ENCODE data around the gene ZRANB3.
"Not testable (repeated sequence)": the region's sequence is repeated elsewhere in the genome, so short reads cannot be mapped to it uniquely, and the experiment has no call there.

Gene ZRANB3

DNA sequence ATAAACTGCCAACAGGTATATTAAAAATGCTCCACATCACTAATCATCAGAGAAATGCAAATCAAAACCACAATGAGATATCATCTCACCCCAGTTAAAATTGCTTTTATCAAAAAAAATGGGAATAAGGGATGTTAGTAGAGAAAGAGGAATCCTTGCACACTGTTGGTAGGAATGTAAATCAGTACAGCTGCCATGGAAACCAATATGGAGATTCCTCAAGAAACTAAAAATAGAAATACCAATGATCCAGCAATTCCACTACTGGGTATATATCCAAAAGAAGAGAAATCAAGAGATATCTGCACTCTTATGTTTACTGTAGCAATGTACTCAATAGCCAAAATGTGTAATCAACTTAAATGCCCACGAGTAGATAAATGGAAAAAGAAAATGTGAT, 40.6 kb downstream of the ZRANB3 start:
- DNase-seq (ENCODE audit: low read depth in 1 of 2, low spot score in 1 of 2) = no peak

DNA sequence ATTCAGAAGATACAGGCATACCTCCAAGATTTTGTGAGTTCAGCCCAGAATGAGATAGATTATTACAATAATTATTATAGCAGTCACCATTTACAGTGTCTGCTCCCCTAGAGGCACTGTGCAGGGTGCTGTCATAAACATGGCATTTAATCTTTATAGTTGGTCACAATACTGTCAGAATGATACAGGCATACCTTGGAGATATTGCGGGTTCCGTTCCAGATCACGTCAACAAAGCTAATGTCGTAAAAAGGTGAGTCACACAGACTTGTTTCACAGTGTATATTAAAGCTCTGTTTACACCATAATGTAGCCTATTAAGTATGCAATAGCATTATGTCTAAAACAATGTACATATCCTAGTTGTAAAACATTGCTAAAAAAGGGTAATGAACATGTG, 45.6 kb downstream of the ZRANB3 start:
- DNase-seq (ENCODE audit: low read depth in 1 of 2, low spot score in 1 of 2) = no peak

DNA sequence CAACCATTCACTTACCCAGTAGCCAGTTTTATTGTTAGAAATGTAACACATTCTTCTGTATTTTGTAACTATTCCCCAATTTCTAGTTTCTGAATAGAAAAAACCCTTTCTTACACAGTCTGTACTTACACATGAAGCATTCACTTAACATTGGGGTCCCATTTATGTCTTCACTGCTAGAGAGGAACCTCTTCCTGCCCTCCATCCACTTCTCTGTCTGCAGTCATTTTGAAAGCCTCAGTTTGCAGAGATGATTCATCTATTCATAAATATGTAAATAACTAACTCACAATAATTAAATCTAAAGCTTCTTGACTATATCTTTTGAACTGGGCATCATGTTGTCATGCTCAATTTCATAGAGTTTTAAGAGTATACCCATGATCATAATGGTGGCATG, 55.9 kb downstream of the ZRANB3 start:
- no peak for DNase-seq (ENCODE audit: low read depth in 1 of 2, low spot score in 1 of 2)

DNA sequence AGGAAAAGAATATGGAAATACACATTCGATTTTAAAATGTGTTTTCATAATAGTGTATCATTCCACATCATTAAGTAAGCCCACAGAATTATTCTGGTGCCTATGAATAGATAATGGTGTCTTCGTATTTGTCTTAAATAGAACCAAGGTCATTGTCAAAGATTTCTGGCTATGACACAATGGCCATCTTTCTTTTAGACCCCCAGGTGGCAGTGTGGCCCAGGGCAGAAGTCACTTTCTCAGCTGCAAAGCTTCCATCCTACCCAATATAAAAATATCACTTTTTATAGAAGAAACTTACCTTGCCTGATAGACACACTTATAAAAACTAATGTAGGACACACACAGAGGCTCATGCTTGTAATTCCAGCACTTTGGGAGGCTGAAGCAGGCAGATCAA, 57.5 kb downstream of the ZRANB3 start:
- no peak for DNase-seq (ENCODE audit: low read depth in 1 of 2, low spot score in 1 of 2)

DNA sequence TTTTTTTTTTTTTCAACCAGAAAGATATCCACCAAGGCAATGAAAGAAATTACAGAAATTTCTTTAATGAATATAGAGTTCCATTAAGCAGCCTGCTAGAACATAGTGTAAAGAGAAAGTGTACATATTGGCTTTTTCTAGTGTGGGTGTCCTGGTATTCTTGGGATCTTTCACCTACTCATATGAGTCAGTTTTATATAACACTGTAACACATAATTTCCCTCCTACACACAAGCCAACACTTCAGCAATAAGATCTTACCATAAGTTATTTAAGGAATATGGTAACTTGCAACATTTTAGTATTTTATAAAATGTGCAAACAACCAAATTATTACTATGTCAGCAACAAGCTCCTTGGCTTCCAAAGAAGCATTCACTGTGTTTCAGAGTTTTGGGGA, 59.9 kb downstream of the ZRANB3 start:
- DNase-seq (ENCODE audit: low read depth in 1 of 2, low spot score in 1 of 2) = no peak

DNA sequence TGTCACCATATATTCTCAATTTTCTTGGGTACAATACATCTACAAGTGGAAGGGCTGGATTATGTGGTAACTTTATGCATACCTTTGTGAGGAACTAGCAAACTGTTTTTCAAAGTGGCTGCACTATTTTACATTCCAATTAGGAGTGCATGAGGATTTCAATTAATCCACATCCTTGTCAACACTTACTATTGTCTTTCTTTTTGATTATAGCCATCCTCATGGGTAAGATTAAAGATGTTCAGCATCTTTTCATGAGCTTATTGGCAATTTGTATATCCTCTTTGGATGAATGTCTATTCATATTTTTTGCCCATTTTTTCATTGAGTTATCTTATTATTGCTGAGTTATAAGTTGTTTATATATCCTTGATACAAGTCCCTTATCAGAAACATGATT, 73.7 kb downstream of the ZRANB3 start:
- no peak for DNase-seq (ENCODE audit: low read depth in 1 of 2, low spot score in 1 of 2)

DNA sequence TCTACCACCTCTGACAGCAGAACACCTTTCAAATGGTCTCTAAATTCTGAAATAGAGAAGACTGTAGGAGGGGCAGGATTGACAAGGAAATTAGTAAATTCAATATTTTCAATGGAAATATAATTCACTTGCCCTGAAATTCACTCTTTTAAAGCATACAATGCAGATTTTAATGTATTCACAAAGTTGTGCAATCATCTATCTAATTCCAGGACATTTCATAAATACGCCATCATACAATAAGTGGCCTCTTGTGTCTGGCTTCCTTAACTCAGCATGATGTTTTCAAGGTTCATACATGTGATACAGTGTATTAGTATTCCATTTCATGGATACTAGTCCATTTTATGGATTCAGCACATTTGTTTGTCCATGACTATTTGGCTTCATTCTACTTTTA, 74.2 kb downstream of the ZRANB3 start:
- no peak for DNase-seq (ENCODE audit: low read depth in 1 of 2, low spot score in 1 of 2)

DNA sequence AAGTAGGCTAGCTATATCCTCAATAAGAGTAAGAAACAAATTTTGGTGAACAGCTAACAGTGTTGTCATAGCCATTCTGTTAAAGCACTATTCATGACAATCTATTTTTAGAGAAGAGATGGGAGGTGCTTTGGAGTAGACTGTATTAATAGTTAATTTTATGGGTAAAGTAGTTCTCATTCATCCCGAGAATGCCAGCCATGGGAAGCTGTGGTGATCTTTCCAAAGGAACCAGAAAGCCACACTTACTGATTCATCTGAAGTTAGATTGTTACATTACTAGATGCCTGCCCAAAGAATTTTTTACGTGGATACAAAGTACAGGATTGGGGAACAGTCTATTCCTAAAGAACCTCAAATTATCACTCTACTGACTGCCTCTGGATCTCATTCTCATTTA, 74.6 kb downstream of the ZRANB3 start:
- DNase-seq (ENCODE audit: low read depth in 1 of 2, low spot score in 1 of 2) = no peak

DNA sequence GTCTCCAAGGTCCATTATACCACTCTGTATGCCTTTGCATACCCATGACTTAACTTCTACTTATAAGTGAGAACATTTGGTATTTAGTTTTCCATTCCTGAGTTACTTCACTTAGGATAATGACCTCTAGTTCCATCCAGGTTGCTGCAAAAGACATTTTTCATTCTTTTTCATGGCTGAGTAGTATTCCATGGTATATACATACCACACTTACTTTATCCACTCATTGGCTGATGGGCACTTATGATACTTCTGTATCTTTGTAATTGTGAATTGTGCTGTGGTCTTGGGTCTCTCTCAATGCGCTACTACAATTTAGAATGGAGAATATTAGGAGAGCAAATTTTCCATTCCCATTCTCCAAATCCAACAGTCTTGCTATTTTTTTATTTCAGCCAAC, 76.4 kb downstream of the ZRANB3 start:
- DNase-seq (ENCODE audit: low read depth in 1 of 2, low spot score in 1 of 2) = no peak

DNA sequence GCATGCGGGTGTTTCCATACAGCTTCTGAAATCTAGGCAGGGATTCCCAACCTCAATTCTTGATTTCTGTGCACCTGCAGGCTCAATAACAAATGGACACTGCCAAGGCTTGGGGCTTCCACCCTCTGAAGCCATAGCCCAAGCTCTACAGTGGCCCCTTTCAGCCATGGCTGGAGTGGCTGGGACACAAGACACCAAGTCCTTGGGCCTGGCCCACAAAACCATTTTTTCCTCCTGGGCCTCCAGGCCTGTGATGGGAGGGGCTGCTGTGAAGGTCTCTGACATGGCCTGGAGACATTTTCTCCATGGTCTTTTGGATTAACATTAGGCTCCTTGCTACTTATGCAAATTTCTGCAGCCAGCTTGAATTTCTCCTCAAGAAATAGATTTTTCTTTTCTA, 78.0 kb downstream of the ZRANB3 start:
- not testable (repeated sequence) for DNase-seq (ENCODE audit: low read depth in 1 of 2, low spot score in 1 of 2)

DNA sequence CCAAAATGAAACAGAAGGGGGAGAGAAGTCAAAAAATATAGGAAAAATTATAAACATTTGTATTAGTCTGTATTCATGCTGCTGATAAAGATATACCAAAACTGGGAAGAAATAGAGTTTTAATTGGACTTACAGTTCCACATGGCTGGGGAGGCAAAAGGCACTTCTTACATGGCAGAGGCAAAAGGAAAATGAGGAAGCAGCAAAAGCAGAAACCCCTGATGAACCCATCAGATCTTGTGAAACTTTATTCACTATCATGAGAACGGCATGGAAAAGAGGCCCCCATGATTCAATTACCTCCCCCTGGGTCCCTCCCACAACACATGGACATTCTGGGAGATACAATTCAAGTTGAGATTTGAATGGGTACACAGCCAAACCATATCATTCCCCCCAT, 79.1 kb downstream of the ZRANB3 start:
- DNase-seq (ENCODE audit: low read depth in 1 of 2, low spot score in 1 of 2) = no peak

DNA sequence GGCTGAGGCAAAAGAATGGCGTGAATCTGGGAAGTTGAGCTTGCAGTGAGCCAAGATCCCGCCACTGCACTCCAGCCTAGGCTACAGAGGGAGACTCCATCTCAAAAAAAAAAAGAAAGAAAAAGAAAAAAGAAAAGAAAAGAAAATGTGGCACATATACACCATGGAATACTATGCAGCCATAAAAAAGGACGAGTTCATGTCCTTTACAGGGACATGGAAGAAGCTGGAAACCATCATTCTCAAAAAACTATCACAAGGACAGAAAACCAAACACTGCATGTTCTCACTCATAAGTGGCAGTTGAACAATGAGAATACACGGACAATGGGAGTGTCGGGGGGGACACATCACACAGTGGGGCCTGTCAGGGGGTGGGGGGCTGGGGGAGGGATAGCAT, 88.0 kb downstream of the ZRANB3 start:
- not testable (repeated sequence) for DNase-seq (ENCODE audit: low read depth in 1 of 2, low spot score in 1 of 2)

DNA sequence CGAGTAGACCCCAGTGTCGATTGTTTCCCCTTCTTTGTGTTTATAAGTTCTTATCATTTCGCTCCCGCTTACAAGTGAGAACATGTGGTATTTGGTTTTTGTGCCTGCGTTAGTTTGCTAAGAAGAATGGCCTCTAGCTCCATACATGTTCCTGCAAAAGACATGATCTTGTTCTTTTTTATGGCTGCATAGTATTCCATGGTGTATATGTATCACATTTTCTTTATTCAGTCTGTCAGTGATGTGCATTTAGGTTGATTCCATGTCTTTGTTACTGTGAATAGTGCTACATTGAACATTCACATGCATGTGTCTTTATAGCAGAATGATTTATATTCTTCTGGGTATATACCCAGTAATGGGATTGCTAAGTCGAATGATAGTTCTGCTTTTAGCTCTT, 95.9 kb downstream of the ZRANB3 start:
- not testable (repeated sequence) for DNase-seq (ENCODE audit: low read depth in 1 of 2, low spot score in 1 of 2)

DNA sequence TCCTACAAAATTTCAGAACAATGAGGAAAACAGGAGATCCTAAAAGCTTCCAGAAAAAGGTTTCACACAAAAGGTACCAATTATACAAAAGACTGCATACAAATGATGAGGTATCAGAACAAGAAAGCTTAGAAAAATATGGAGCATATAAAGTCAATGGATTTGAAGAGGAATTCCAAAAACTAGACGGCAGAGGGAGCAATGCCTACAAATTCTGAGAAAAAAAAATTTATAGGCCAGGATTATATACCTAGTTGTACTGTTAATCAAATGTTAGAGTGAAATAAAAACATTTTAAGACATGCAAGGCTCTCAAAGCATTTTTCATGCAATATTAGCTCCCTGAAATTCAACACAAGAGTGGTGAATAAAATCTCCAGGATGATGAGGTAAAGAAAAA, 106.2 kb downstream of the ZRANB3 start:
- DNase-seq (ENCODE audit: low read depth in 1 of 2, low spot score in 1 of 2) = no peak

DNA sequence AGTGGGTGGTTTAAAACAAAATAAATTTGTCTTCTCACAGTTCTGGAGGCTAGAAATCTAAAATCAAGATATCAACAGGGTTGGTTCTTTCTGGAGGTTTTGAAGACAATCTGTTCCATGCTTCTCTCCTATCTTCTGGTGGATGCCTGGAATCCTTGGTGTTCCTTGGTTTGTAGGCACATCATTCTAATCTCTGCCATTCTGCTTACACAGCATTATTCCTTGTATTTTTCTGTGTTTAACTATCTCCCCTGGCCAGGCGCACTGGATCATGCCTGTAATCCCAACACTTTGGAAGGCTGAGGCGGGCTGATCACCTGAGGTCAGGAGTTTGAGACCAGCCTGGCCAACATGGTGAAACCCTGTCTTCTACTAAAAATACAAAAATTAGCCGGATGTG, 108.1 kb downstream of the ZRANB3 start:
- DNase-seq (ENCODE audit: low read depth in 1 of 2, low spot score in 1 of 2) = no peak

DNA sequence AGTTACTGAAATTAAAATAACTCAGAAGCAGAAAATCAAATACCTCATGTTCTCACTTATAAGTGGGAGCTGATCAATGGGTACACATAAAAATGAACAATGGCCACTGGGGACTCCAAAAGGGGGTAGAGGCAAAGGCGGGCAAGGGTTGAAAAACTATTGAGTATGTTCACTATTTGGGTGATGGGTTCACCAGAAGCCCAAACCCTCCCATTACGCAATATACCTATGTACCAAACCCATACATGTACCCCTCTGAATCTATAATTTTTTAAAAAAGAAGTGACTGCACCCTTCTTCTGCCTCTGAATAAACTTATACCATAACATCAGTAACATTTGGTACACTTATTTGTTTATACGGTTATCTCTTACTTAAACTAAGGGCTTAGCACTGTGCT, 119.4 kb downstream of the ZRANB3 start:
- no peak for DNase-seq (ENCODE audit: low read depth in 1 of 2, low spot score in 1 of 2)

DNA sequence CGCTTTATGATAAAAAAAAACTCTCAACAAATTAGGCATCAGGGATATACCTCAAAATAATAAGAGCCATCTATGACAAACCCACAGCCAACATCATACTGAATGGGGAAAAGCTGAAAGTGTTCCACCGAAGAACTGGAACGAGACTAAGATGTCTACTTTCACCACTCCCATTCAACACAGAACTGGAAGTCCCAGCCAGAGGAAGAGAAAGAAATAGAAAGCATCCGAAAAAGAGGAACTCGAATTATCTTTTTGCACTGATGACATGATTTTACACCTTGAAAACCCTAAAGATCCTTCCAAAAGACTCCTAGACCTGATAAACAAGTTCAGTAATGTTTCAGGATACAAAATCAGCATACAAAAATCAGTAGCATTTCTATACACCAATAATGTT, 121.6 kb downstream of the ZRANB3 start:
- no peak for DNase-seq (ENCODE audit: low read depth in 1 of 2, low spot score in 1 of 2)

DNA sequence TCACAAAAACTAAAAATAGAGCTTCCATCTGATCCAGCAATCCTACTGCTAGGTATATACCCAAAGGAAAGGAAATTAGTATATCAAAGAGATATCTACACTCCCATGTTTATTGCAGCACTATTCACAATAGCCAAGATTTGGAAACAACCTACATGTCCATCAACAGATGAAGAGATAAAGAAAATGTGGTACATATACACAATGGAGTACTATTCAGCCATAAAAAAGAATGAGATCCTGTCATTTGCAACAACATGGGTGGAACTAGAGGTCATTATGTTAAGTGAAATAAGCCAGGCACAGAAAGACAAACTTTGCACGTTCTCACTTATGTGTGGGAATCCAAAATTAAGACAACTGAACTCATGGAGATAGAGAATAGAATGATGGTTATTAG, 134.8 kb downstream of the ZRANB3 start:
- DNase-seq (ENCODE audit: low read depth in 1 of 2, low spot score in 1 of 2) = not testable (repeated sequence)

DNA sequence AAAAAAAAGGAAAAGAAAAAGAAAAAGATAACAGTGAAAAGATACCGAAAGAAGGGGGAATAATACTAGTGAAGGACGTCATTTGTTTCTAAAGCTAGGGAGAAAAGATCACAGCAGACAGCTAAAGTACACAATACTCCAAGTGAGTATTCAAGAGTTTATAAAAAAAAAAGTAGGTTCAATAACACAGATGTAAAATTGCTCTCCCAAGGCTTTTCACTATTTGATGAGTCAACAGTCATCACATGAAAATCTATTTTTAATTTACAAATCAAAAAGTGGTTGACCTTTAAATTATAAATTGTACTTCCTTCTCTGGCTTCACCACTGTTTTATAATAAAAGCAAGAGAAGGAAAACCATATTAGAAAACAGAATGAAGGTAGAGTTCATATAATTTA, 144.0 kb downstream of the ZRANB3 start:
- no peak for DNase-seq (ENCODE audit: low read depth in 1 of 2, low spot score in 1 of 2)

DNA sequence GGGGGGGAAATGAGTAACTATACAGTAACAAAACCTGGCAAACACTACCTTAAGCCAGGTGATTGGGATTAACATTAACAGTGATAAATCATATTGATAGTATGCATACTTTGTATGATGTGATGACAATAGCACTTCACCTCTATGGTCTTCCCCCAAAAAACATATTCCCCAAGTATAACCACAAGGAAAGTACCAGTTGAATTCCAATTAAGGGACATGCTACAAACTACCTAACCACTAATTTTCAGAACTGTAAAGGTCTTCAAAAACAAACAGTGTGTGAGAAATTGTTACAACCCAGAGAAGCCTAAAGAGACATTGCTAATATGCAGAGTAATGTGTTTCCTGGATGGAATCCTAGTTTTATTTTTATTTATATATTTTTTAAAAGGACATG, 152.4 kb downstream of the ZRANB3 start:
- DNase-seq (ENCODE audit: low read depth in 1 of 2, low spot score in 1 of 2) = no peak

DNA sequence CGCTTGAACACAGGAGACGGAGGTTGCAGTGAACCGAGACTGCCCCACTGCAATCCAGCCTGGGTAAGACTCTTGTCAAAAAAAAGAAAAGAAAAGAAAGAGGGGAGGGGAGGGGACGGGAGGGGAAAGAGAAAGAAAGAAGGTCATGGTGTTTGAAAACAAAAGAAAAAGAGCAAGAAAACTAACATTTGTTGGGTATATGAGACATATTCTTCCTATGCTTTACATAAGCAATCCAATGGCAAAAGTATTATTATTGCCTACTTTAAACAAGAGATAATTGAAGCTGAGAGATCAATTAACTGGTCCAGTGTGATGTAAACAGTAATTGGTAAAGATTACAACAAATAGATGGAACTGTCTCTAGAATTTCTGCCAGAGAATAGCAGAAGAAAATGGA, 157.3 kb downstream of the ZRANB3 start:
- DNase-seq (ENCODE audit: low read depth in 1 of 2, low spot score in 1 of 2) = no peak

DNA sequence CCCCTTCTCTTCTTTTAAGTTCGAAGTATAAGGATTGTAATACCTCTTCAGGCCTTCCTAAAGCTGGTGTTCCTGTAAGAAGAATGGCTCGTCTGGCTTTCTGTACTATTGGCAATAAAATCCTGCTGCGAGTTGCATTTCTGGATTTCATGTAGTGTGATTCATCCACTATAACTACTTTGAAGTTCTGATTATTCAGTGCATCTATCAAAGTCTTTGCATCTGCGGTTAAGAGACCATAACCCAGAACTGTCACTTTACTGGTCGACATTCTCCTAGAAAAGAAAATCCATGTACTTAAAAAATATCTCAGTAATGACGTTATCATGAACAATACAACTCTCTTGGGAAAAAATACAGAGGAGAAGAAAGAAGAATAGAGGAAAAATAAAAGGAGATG, 181.1 kb downstream of the ZRANB3 start:
- DNase-seq (ENCODE audit: low read depth in 1 of 2, low spot score in 1 of 2) = no peak

DNA sequence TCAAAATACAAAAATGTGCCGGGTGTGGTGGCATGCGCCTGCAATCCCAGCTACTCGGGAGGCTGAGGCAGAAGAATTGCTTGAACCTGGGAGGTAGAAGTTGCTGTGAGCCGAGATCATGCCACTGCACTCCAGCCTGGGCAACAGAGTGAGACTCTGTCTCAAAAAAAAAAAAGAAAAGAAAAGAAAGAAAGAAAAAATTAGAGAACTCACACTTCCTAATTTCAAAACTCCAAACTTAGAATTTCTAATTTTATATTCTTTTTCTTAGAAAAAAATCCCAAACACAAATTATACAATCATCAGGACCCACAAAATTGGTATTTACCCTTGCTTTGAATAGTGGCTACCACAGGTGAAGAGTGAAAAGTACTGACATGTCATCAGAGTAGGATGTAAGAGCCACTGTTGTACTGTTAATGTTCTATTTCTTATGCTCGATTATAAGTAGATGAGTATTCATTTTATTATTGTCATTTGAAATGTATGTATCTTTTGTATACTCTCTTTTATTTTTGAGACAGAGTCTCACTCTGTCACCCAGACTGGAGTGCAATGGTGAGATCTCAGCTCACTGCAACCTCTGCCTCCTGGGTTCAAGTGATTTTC, 182.8 kb downstream of the ZRANB3 start:
- DNase-seq (ENCODE audit: low read depth in 1 of 2, low spot score in 1 of 2) = not testable (repeated sequence)

DNA sequence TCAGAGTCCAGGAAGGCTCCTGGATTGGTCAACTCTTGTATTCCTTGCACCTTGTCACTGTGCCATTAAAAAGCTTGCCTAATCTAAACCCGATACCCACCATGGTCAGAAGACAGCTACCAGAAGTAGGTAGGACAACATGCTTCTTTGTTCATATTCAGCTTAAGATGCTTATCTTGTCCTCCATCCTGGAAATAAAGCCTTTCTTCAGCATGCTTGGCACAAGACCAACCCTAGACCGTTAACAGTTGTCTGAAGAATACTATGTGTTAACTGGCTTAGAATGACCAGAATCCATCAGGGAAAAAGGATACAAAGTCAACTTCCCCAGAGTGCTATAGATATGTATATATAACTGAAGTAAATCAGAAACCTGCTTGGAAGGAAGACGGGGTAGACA, 193.9 kb downstream of the ZRANB3 start:
- no peak for DNase-seq (ENCODE audit: low read depth in 1 of 2, low spot score in 1 of 2)

All from stimulated activated CD4-positive, alpha-beta T cell treated with anti-CD3 and anti-CD28 coated beads, Interleukin-15, amount 100 ng/mL, for 1 hour (primary cell).